GM21576 (cell line): ENCODE measurements around the gene PRUNE1.

ENCODE experiments used
- ATAC-seq: cut with Tn5 transposase; IDR thresholded peaks from one replicate; pipeline ENCODE4 v1.9.1; 2021; ENCODE audit warnings: mild to moderate bottlenecking, moderate library complexity; ENCODE audit not compliant: unreplicated experiment

The PRUNE1 gene, protein sequence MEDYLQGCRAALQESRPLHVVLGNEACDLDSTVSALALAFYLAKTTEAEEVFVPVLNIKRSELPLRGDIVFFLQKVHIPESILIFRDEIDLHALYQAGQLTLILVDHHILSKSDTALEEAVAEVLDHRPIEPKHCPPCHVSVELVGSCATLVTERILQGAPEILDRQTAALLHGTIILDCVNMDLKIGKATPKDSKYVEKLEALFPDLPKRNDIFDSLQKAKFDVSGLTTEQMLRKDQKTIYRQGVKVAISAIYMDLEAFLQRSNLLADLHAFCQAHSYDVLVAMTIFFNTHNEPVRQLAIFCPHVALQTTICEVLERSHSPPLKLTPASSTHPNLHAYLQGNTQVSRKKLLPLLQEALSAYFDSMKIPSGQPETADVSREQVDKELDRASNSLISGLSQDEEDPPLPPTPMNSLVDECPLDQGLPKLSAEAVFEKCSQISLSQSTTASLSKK

DNA sequence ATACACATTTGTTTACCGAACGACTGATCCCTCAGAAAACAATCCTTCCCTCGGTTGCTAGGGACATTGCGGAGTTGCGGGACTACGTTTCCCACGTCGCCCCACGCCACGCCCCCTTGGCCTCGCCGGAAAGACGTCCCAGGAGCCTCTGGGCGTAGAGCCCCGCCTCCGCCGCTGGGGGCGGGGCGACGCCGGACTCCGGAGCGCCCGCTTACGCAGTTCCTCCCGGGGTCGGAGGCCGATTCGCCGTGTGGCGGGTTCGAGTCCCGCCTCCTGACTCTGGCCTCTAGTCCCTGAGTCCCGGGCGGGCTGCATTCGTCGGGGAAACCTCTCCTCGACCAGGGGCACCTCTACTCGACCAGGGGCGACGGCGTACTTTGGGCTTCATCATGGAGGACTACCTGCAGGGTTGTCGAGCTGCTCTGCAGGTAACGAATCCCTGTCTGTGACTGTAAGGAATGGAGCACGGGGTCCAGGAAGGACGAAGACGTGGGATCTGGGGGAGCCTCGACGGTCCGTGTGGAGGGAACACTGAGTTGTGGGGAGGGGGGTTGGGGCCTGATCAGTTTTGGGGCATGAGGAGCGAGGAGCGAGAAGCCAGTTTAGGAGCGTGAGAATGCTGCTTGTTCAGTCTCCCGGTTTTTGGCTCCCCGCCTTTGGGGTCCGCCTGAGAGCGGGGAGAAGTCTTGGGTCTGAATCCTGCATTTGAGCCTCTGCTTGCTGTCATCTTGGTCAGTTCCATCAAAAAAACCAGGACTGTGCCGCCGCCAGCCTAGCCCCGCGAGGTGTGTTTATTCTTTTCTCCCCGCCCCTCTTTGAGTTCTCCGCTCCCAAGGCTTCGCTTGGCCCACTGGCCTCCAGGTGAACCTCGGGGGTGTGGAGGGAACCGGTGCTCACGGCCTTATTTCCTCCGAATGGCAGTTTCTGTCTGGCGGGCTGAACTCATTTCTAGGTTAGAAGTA, at the start of gene PRUNE1:
PRUNE1 (plus strand) TSS at position 206 of the 962 bp plus-strand sequence; CDS start at position 390, 184 bp downstream.
- ATAC-seq = peak; percentile 75

DNA sequence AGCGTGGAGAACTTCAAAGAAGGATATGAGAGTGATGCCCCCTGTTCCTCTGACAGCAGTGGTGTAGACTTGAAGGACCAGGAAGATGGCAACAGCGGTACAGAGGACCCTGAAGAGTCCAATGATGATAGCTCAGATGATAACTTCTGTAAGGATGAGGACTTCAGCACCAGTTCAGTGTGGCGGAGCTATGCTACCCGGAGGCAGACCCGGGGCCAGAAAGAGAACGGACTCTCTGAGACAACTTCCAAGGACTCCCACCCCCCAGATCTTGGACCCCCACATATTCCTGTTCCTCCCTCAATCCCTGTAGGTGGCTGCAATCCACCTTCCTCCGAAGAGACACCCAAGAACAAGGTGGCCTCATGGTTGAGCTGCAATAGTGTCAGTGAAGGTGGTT, 47.6 kb upstream of the PRUNE1 start:
- ATAC-seq = no peak

DNA sequence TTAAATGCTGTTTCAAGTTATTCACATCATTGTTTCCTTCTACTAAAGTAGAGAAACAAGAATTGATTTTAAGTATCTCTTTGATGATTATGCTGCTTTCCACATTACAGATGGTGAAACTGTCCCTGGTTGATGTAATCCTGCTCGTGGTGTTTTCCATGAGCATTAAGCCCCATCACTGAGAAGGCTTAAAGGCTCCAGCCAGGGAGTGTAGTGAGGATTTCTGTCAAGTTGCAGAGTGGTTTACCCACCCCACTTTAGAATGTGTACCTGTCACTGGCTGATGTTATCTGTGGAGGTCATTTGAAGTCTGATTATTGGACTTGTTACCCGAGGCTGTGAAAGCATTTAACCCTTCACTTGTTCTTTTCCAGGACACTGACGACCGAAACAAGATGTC, 46.5 kb upstream of the PRUNE1 start:
- no peak for ATAC-seq

DNA sequence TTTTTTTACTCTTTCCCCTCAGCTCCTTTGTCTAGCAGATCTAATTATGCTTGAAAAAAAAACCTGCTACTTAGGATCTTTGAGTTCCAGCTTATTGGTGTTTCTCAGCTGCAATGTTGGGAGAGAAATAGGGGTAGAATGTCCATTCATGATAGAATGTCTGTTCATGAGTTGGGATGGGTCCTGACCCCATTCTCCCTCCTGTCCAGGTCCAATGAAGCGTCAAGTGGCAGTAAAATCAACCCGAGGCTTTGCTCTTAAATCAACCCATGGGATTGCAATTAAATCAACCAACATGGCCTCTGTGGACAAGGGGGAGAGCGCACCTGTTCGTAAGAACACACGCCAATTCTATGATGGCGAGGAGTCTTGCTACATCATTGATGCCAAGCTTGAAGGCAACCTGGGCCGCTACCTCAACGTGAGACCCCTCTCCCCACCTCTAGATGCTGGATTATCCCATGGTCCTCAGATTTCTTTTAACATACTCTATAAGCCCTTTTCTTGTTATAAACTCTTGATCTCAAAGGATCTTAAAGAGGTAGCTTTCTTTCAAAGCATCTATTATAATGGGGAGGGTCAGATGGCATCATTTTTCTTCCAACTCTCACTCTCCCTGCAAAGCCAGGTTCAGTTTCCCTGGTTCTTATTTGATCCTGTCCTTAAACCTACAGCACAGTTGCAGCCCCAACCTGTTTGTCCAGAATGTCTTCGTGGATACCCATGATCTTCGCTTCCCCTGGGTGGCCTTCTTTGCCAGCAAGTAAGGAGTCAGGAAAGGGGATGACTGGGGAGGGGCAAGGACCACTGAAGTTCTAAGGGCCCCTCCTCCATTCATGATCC, 44.7 kb upstream of the PRUNE1 start:
- no peak for ATAC-seq

DNA sequence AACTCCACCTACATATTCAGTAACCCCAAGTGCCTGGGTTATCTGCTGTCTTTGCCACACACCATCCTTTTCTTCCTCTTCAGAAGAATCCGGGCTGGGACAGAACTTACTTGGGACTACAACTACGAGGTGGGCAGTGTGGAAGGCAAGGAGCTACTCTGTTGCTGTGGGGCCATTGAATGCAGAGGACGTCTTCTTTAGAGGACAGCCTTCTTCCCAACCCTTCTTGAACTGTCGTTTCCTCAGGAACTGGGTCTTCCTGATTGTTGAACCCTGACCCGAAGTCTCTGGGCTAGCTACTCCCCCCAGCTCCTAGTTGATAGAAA, 44.1 kb upstream of the PRUNE1 start:
- ATAC-seq = no peak

DNA sequence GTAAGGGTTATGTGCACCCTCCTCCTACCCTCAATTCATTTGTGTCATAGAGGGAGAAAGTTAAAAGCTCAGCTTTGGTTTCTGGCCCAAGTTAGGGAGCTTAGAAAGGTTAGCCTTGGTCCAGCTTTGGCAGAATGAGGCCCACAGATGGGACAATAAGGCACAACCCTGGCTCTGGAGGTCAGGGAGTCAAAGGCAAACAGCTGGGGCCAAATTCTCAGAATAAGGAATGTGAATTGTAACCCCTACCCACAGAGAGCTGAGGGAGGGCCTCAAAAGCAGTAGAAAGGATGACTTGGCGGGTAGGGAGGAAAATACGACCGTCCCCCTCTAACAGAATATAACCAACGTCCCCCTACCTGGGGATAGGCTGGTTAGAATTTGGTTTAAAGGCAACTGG, 42.6 kb upstream of the PRUNE1 start:
- ATAC-seq = no peak

DNA sequence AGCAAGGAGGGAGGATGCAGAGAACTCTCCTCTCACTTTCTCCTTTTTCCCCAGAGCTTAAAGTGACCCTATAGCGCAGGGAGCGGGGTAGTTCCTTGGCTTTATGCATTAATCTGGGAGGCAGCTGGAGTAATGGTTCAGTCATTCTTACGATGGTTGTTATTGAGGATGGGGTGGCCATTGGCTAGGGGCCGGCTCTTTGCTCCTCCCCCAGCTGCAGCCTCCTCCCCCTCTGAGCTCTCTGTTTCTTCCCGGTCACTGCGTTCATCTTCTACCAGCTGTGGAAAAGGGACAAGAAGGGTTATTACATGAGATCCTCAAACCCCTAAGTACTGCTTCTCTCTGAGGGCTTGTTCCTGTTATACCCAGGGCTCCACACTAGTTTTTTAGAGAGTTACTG, 42.2 kb upstream of the PRUNE1 start:
- no peak for ATAC-seq

DNA sequence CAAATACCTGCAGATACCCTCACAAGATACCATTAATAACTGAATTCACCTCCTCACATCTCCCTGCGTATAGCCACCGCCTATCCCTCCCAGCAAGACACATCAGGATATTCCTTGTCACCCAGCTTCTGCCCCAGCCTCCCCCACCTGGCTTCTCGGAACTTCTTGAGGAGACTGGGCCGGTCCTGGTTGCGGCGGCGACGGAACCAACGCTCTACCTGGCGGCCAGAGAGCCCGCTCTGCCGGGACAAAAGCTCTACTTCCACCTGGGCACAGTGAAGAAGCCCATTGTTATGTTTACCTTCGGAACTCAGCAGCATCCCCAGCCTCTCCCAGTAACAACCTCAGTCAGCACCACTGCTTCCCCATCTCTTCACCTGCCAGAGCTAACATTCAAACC, 40.3 kb upstream of the PRUNE1 start:
- ATAC-seq = no peak

DNA sequence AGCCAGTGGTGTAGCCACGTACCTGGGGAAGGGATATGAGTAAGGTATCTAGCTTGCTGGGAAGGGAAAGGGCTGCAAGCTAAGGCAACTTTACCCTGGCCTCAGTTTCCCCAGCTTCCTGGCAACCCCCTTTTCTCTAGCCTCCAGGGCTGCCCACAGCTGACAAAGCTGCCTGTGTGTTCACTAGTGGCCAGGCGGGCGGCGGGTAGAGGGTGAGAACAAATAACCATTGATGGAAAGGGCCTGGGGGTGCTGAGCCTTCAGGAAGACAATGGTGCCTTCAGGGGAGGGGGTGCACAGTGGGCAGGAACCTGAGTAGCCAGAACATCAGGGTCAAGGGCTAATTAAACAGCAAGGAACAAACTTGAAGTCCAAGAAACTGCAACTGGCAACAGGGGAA, 39.8 kb upstream of the PRUNE1 start:
- no peak for ATAC-seq

DNA sequence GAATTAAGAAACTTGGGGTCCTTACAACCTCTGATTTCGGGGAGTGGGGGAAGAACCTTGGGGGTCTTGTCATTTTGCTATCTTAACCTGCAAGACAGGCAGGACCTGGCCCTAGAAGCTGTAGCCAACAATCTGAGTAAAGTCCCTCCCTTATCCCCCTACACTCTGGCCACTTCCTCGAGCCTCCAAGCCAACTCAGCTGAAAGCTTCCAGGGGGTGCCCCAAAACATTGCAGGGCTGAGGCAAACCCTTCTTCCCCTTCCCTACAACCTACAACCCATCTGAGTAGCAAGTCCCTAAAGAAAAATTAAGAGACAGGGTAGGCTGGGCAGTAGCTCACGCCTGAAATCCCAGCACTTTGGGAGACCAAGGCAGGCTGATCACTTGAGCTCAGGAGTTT, 38.6 kb upstream of the PRUNE1 start:
- ATAC-seq = no peak

DNA sequence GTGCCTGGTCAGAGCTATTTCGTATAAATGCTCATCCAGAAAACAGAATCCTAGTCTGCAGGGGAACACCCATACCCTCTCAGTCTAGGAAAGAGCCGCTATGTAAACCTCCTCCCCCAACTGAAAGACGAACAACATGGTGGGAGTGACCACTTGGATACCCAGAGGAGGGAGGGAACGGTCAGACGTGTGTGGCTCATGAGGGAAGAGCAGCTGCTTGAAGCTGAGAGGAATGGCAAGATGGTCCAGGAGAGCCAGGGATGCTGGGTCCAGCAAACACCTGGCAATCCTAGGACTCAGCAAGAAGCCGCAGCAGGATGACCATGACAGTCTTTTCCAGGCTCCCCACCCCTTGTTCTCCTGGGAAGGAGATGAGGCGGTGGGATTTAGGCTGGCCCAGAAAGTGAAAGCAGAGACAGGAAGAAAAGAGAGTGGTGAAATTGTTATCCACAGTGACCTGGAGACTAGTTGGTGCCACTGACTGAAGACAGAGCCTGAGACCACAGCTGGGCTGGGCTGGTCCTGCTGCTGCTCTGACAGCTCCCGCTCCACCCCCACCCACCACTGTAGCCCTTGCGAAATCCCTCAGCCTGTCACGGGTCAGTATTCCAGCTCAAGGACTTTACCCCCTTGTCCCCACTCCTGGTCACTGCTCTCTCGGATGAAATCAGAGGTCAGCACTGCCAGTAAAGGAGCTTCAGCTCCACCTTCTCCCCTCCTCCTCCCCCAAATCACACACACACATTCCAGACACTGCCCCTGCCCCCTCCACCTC, 37.3 kb upstream of the PRUNE1 start:
- no peak for ATAC-seq

DNA sequence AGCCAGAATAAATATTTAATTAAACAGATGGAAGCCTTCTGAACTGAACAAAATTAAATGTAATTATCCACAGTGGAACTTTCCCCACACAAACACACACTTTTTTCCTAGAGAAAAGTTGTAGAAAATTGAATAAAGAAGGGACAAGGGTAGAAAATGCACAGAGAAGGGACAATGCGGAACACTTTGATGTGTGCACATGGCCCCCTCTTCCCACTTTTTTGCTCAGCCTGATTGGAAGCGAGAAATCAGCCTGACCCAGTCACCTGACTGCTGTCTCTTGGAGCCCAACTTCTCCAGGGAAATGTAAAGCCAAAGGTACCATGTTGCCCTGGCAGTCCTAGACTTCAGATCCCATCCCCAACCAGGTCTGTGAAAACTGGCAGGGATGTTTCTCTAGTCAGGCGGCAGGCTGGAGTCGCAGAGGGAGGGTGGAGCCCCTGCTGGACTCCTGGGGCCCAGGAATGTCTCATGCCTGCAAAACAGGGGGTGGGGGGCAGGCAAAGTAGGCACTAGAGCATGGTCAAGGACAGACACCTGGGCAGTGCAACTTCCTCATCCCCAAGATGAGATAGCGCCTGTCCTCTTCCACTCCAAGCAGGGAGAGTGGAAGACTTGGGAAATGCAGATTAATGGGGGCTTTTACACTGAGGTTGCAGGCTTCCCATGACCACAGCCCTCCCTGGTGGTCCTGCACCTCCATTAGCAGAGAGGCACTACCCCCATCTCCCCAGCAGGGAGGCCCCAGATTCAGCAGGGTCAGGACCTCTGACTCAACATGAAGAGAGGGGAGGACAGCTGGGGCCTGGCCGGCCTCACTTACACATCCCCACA, 36.4 kb upstream of the PRUNE1 start:
- no peak for ATAC-seq

DNA sequence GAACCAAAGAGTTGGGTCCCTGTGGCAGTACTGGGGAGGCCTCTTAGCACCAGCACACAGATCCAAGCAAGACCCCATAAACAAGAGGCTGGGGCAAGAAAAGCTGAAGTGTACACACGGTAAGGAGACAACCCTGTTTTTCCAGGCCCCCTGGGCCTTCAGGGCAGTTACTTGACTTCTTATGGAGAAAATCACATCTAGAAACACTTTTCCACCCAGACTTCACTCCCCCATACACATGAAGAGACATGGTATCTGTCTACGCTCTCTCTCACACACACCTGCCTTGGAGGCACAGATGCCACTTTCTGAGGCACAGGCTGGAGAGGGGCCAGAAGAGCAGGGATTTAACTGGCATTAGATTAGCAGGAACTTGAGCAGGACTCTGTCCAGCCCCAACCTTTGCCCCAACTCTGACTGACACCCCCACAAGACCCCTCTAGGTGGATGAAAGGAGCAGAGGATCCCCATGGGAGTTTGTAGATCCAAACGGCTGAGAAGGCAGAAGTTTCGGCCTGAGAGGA, 35.8 kb upstream of the PRUNE1 start:
- ATAC-seq = no peak

DNA sequence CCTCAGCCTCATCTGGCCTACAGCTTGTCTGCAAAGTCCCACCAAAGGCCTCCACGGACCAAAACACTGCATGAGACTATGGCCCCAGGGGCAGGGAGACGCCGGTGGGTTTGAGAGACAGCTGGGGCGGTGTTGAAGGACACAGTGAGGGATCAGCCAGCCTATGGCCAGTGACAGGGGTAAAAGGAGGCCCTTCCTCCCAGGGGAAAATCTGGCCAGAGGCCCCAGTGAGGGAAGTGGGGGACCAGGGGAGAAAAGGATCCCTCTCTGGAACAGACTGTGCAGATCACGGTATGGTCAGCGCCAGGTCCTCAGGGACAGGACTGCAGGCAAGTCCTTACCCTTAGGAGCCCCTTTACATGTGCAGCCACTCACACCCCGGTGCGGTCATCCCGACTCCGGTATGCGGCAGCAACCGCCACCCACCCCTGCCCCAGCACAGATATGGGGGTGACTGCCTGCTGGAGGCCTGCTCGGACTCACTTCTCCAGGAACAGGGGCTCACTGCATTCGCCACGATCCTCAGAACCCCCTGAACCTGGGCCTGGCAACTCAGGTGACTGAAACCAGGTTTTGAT, 34.9 kb upstream of the PRUNE1 start:
- ATAC-seq = no peak

DNA sequence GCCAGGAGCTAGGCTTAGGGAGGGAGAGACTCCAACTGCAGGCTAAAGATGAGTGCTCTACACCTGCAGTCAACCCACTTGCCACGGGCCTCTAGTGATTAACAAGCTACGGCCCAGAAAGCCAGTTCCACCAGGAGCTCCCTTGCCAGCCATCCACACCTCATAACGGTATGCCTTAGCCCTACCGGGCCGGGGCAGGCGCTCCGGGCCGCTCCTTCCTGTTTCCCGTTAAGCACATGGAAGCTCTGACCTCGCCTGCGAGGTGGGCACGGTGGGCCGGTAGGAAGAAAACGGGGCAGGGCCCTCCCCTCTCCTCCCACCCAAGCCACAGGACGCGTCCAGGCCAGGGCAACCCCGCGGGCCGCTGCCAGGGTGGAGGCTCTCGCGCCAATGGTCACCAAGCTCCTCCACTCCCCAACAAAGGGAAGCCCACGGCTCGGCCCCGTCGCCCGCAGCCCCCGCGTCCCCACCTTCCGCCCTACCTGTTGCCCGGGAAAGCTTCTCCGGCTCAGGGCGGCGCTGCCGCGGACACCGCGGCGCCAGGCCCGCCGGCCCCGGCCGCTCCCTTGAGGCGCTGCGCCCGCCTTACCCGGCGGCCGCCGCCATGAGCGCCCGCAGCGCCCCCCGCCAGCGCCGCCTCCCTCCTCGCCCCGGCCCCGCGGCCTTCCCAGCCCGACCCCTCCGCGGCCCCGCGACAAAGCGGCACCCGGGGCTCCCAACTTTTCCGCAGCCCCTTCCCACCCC, 34.2 kb upstream of the PRUNE1 start:
- peak; percentile 34 for ATAC-seq

DNA sequence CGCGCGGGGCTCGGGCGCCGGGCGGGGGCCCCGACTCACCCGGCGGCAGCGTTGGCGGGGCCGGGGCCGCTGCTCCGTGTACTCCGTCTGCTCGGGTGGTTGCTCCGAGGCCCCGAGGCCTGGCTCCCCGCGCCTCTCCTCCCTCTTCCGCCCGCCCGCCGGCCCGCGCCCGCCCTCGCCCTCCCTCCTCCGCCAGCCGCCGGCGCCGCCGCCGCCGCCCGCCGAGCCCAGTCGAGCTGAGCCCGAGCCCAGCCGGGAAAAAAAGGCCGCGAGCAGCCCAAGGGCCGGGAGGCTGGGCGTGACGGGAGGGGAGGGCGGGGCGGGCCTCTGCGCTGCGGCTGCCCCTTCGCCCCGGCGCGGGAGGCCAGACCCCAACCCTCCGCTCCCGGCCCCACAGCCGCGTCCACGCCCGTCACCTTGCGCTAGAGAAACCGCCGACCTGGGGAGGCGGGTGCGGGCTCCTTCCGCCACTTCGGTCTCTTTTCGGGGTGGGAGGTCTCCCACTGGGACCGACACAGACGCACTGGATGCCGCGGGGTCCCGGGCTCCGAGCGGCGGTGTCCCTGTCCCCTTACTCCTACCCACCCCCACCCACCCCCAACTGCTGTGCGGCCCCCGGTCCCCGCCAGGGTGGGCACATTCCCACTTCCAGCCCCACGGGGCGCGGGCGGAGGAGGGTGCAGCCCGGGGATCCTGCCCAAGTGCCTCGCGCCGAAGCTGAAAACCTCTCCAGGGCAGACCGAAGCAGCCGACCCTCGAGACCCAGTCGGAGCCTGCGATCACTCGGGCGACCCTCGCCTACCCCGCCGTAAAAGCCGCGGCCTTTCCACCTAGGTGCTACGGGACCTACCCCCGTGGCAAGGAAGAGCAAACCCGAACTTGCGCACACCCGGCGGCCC, 33.4 kb upstream of the PRUNE1 start, which contains the start of gene CERS2:
CERS2 (minus strand) TSS at position 256 of the 899 bp plus-strand sequence. CDS start 5,745 bp downstream, outside the sequence.
- peak; percentile 35 for ATAC-seq

DNA sequence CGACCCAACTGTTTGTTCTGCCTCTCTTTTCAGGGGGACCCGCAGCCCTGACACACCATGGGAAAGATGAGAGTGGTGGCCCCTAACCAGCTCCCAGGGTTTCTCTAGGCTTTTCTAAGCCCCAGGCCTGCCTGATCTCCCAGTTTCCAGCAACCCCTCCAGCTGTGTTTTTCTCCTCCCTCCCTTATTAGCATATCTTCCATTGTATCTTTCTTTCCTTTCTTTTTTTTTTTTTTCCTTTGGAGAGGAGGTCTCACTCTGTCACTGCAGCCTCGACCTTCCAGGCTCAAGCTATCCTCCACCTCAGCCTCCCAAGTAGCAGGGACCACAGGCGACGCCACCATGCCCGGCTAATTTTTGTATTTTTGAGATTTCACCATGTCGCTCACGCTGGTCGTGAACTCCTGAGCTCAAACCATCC, 31.8 kb upstream of the PRUNE1 start:
- ATAC-seq = no peak
